Middle frontal gyrus (tissue), 1 donor: ENCODE measurements around the gene TAX1BP1.

Experiments
- DNase-seq: peaks from one replicate; pipeline ENCODE4 v3.0.0-alpha.2; 2015; ENCODE audit warnings: low spot score; ENCODE audit errors: extremely low spot score

TAX1BP1 gene

GRCh38 chr7:27779873-27780272 lies 39.9 kb downstream of the TAX1BP1 start:
- no peak for DNase-seq

GRCh38 chr7:27781188-27781587 lies 41.2 kb downstream of the TAX1BP1 start:
- DNase-seq, result no peak

DNA sequence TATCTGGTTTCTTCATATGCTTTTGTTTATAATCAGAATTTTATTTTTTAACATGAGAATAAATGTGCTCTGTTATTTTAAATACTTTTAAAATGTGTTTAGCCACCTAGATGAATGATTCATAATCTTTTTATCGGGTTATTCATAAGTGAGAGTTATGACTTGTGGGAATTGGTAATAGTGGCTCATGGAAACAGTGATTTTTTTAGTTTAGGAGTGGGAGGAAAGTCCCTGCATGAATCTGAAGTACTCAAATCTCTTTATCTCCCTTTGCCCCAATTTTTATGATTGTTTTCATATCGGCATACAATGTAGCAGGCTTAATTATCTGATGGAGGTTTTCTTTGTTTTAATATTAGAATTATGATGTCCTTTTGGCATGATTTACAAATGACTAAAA lies 42.9 kb downstream of the TAX1BP1 start:
- DNase-seq, result no peak

- DNase-seq, result no peak
Measured at GRCh38 chr7:27784399-27785053, 44.6 kb downstream of the TAX1BP1 start.

DNA sequence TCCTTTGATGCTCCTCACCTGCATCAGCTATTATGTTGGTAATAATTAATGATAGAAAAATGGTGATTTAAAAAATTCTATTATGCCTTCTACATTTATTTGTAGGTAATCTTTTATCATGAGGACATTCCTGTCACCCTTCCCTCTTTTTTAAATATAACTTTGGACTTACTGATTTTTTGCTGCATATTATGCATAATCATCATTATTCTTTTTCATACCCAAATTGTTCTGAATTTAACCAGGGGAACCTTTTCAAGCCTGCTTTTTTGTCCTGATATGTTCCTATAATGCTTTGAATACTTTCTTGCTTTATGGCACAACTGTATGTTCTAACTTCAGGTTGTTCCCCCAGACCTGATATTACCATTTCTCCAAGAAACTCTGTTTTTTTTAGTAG lies 48.5 kb downstream of the TAX1BP1 start:
- no peak for DNase-seq

GRCh38 chr7:27793780-27794179 lies 53.8 kb downstream of the TAX1BP1 start:
- no peak for DNase-seq

GRCh38 chr7:27795977-27796376 lies 56.0 kb downstream of the TAX1BP1 start:
- DNase-seq, result no peak

- no peak for DNase-seq
Measured at GRCh38 chr7:27799212-27799611, 59.2 kb downstream of the TAX1BP1 start.

GRCh38 chr7:27802999-27803398 lies 63.0 kb downstream of the TAX1BP1 start:
- DNase-seq, result no peak

- DNase-seq, result no peak
Measured at GRCh38 chr7:27804139-27804538, 64.2 kb downstream of the TAX1BP1 start.

GRCh38 chr7:27808626-27809025 lies 68.7 kb downstream of the TAX1BP1 start:
- no peak for DNase-seq

GRCh38 chr7:27810186-27810585 lies 70.2 kb downstream of the TAX1BP1 start:
- no peak for DNase-seq

DNA sequence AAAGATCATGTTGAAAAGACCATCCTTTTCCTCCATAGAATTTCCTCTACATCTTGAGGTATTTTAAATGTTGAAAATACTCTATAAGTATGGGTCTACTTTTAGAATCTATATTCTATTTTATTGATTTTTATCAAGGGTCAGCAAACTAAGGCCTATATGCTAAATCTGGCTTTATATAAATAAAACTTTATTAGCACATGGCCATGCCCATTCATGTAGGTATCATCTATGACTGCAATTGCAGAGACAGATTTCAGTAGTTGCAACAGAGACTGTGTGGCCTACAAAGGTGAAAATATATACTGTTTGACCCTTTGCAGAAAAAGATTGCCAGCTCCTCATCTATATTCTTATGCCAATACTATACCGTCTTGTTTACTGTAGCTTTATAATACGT lies 72.7 kb downstream of the TAX1BP1 start:
- no peak for DNase-seq

- no peak for DNase-seq
Measured at GRCh38 chr7:27822245-27822644, 82.3 kb downstream of the TAX1BP1 start.

GRCh38 chr7:27825891-27826290 lies 85.9 kb downstream of the TAX1BP1 start:
- no peak for DNase-seq

- no peak for DNase-seq
Measured at GRCh38 chr7:27826357-27826756, 86.4 kb downstream of the TAX1BP1 start.

DNA sequence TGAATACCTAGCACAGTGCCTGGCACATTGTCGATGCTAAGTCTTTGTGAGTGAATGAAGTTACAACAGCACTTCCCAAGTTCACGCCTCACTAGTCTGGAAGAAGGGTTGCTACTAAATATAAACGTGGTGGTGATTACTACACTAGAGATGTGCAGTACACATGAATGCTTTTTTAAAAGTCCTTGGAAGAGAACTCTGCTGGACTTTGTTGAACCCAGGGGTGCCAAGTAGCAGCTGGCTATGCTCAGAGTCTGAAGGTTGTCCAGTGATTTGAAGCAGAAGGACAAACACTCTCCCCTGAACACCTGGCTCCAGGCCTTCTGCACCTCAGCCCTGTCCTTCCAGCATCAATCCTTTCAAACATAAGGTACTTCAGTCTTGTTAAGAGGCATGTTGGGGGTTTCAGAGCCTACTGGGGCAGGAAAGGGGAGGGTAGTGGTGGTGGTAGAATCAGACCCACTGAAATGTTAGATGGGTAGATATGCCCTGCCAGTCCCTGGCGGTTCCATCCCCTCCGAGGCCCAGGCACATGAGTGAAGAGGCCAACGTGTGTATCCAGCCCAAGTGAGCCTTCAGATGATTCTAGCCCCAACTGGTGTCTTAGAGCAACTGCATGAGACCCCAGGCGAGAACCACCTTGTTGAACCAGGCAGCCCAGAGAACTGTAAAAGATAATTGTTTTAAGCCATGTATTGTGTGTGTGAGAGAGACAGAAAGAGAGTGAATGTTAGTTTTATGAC lies 94.4 kb downstream of the TAX1BP1 start:
- DNase-seq, result no peak

DNA sequence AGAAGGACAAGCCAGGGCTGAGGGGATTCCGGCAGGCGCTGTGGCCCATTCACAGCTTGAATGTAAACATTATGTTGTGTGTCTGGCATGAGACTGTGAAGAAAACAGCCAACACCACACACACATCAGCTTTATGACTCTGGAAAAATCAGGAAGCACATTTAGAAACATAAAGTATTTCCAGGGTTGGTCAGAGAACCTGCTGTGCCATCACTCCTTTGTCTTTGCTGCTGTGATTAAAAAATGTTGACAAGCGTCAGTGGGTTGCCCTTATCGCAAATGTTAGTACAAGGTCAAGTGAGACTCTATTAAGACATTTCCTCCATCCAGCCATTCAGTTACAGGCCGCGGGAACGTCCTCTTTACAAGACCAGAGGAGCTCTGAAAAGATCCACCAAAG lies 95.4 kb downstream of the TAX1BP1 start:
- no peak for DNase-seq

DNA sequence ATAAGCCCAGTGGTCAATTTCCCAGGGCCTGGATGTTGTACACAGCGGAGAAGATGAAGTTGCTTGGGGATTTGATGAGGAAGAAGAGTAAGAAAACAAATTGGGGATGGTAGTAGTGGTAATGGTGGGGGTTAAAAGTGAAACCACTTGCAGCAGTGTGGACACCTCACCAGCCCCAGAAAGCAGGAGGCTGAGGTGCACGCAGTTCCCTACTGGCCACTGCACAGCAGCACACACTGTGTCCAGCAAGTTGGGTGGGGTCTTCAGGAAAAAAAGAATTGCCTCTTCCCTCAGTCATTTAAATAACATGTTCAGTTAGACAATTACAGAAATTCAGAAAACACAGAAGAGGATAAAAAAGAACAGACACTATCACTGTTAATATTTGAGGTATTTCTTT lies 96.6 kb downstream of the TAX1BP1 start:
- no peak for DNase-seq

- DNase-seq, result no peak
Measured at GRCh38 chr7:27839099-27839498, 99.1 kb downstream of the TAX1BP1 start.

DNA sequence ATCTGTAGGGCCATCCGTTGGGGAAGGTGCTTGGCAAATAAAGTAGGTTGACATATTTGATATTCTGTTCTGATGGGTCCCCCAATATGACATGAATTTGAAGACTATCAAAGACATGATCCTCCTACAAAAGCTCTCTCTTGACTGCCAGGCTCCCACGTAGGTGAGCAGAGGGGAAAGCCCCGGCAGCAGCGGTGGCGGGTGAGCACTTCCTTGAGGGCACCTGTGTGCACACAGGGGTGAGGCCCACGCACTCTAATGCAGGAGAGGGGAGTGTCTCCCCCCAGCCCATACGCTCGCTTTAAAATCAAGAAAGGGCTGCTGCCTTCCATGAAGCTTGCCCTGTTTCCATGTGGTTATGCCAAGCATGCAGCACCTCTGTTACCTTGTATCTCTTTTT lies 100.4 kb downstream of the TAX1BP1 start:
- no peak for DNase-seq

GRCh38 chr7:27840760-27841364 lies 100.9 kb downstream of the TAX1BP1 start:
- DNase-seq, result no peak
